Suprapubic skin (tissue), 3 donors: ENCODE data around the gene ARMC2.

Experiments used
- EP300 ChIP-seq: sonication (generic); formaldehyde crosslinking; IDR thresholded peaks from one replicate; pipeline ENCODE4 v1.6.1; 2017; ENCODE audit warnings: antibody characterized with exemption
- TF ChIP-seq, protein P1 (sequence below), 2 donors: fragments of 200-600 bp in 1 of 2; fragments of 450-650 bp in 1 of 2; sonication (generic) in 1 of 2; IDR thresholded peaks; one replicate each; pipeline ENCODE4 v1.5.1; 2016 to 2019; ENCODE audit warnings: antibody characterized with exemption in 2 of 2, mild to moderate bottlenecking in 1 of 2, moderate library complexity in 1 of 2

DNA sequence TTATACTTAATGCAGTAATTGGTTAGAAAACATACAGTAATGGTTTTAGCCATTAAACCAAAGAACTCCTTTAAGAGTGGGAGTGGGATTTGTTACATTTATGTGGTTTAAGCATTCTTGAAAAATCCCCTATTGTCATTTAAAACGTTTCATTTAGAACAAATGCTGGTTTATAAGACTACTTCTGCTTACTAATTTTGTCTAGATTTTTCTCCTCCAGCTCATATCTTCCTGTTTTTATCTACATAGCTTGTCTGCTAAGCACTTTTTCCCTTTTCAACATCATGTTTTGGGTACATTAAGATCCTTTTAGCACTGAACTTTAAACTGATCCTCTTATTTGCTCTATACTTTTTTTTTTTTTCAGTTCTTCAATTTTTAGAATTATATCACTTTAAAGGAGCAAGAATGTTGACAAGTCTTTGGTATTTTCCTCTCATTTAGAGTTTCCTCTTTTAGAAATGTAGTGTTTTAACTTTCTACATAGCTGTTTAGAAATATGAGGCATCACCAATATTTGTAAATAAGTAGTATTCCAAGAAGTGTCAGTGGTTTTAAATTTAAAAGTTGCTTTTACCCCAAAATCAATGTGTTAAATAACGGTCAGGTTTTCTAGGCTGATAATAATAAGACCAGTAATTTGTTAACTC lies 165.6 kb downstream of the ARMC2 start:
- TF ChIP-seq, protein P1, sequence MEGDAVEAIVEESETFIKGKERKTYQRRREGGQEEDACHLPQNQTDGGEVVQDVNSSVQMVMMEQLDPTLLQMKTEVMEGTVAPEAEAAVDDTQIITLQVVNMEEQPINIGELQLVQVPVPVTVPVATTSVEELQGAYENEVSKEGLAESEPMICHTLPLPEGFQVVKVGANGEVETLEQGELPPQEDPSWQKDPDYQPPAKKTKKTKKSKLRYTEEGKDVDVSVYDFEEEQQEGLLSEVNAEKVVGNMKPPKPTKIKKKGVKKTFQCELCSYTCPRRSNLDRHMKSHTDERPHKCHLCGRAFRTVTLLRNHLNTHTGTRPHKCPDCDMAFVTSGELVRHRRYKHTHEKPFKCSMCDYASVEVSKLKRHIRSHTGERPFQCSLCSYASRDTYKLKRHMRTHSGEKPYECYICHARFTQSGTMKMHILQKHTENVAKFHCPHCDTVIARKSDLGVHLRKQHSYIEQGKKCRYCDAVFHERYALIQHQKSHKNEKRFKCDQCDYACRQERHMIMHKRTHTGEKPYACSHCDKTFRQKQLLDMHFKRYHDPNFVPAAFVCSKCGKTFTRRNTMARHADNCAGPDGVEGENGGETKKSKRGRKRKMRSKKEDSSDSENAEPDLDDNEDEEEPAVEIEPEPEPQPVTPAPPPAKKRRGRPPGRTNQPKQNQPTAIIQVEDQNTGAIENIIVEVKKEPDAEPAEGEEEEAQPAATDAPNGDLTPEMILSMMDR (IDR thresholded peaks at IDR 0.05), result no peak
- no peak for TF ChIP-seq EP300
